PFSK-1 (cell line): Measurements from ENCODE around the gene ZIC1.

Experiments
- FOXP2 ChIP-seq: optimal IDR thresholded peaks from 2 replicates; pipeline ENCODE3; 2011; ENCODE audit warnings: borderline replicate concordance, control low read depth, inconsistent platforms; ENCODE audit not compliant: insufficient read depth; ENCODE audit errors: extremely low read length, extremely low read depth
- POLR2AphosphoS5 ChIP-seq: IDR thresholded peaks from 2 replicates; pipeline ENCODE4 v1.6.1; 2012; ENCODE audit warnings: low read depth, mild to moderate bottlenecking, control low read depth, low read length, moderate library complexity
- REST ChIP-seq, 2 experiments: IDR thresholded peaks; 2 replicates each; pipeline versions ENCODE4 v1.6.1 to v1.8.0; 2011 to 2012; ENCODE audit warnings: low read depth in 2 of 2, low read length in 2 of 2, control low read depth in 1 of 2, inconsistent platforms in 1 of 2, mild to moderate bottlenecking in 1 of 2, moderate library complexity in 1 of 2; ENCODE audit not compliant: insufficient read depth in 1 of 2
- SIN3A ChIP-seq: IDR thresholded peaks from 2 replicates; pipeline ENCODE4 v1.6.1; 2012; ENCODE audit warnings: mild to moderate bottlenecking, low read length, moderate library complexity, borderline replicate concordance; ENCODE audit not compliant: insufficient read depth
- TAF1 ChIP-seq: IDR thresholded peaks from 2 replicates; pipeline ENCODE4 v1.6.1; 2012; ENCODE audit warnings: low read length, control low read depth, borderline replicate concordance; ENCODE audit not compliant: insufficient read depth

DNA sequence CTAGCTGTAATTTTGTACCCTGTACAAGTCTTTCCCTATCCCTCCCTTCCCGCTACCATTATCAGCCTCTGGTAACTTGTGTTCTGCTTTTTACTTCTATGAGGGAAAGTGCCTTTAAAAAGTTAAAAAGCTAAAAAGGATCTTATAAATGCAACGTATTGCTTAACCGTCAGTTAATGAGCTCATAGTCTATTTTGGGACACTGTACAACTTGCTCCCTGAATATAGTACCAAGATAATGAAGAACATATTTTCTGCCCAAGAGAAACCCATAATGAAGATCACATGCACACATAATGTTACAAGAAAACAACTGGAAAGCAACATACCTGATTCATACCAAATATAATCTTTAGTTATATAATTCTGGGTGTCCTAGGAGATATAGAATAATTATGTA is 22.6 kb downstream of the ZIC1 start:
- no peak for TF ChIP-seq POLR2AphosphoS5
- no peak for TF ChIP-seq SIN3A
- TF ChIP-seq TAF1: no peak
- no peak for TF ChIP-seq REST (IDR thresholded peaks at IDR 0.05; ENCODE audit: insufficient read depth in 1 of 2, low read depth in 2 of 2, low read length in 2 of 2)
- no peak for TF ChIP-seq FOXP2
